Coronary artery (tissue), 2 donors: ENCODE measurements around the gene TRAF1.

Experiments used
- DNase-seq: peaks from one replicate; pipeline ENCODE4 v3.0.0-alpha.2; 2017; ENCODE audit warnings: low spot score
- H3K27ac ChIP-seq, 2 donors: fragments of 200-600 bp; sonication (generic); one replicate each; pipeline ENCODE4 v1.5.1; 2016 to 2019
- H3K4me3 ChIP-seq: fragments of 200-600 bp; sonication (generic); 2 replicates; pipeline ENCODE4 v1.5.1; 2016; ENCODE audit warnings: mild to moderate bottlenecking, moderate library complexity
- TF ChIP-seq, protein P1 (sequence below): fragments of 200-600 bp; sonication (generic); IDR thresholded peaks from one replicate; pipeline ENCODE4 v1.5.1; 2019; ENCODE audit warnings: antibody characterized with exemption

The TRAF1 gene

DNA sequence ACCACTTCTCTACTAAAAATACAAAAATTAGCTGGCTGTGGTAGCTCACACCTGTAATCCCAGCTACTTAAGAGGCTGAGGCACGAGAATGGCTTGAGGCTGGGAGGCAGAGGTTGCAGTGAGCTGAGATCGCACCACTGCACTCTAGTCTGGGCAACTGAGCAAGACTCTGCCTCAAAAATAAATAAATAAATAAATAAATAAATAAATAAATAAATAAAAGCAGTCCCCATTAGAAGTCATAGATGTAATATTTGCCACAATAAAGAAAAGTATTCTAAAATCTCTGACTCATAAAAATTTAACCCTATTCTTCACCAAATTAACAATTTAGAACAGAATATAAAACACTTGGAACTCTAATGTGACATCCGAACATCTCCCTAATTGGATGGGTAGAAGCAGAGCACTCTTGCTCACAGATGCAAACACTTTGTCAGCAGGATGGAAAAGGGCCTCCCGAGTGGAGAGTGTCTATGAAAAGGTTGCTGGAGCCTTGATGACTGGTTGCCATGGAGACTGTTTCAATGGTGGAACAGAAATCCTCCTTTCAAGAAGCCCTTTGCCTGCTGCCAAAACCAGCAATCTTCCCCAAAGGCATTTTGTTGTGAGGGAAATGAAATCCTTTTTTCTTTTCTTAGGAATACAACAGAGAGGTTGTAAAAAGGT, 38.9 kb upstream of the TRAF1 start:
- H3K4me3 ChIP-seq: no peak overlapping the region
- H3K27ac ChIP-seq: peak overlapping the region; percentile 89 to 93
- no peak for DNase-seq
- TF ChIP-seq, protein P1, sequence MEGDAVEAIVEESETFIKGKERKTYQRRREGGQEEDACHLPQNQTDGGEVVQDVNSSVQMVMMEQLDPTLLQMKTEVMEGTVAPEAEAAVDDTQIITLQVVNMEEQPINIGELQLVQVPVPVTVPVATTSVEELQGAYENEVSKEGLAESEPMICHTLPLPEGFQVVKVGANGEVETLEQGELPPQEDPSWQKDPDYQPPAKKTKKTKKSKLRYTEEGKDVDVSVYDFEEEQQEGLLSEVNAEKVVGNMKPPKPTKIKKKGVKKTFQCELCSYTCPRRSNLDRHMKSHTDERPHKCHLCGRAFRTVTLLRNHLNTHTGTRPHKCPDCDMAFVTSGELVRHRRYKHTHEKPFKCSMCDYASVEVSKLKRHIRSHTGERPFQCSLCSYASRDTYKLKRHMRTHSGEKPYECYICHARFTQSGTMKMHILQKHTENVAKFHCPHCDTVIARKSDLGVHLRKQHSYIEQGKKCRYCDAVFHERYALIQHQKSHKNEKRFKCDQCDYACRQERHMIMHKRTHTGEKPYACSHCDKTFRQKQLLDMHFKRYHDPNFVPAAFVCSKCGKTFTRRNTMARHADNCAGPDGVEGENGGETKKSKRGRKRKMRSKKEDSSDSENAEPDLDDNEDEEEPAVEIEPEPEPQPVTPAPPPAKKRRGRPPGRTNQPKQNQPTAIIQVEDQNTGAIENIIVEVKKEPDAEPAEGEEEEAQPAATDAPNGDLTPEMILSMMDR: no peak

DNA sequence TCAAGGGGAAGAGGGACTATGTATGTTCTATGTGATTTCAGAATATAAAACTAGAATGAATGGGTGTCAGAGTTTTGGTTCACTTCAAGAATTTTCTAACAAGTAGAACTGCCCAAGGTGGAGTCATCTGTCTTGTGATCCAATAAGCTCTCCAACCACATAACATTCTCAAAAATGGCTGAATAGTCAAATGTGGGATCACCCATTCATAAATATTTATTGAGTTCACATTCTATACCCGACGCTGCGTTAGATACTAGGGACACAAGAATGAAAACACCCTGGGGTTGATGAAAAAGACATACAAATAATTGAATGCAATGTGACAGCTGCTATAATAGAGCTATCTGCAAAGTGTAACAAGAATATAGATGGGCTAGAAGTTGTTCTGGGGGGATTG, 35.3 kb upstream of the TRAF1 start:
- H3K27ac ChIP-seq: no peak overlapping the region
- DNase-seq: no peak
- TF ChIP-seq, protein P1: no peak
- no peak overlapping the region for H3K4me3 ChIP-seq

DNA sequence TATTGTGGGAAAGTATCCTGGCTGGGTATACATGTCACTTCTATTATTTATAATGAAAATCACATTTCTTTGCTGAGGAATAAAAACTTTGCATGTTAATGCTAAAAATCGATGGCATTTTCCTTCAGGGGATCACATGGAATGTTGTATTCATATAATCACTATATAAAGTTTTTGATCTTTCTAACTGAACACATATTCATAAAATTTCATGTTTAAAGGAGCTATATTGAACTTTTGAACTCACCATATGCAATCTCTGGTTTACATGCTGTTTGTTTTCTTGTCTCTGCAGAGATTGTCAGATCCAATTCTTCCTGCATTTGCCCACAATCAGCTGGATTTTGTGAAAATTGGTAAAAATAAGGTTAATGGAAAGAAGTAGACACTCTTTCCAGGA, 33.4 kb upstream of the TRAF1 start:
- no peak overlapping the region for H3K4me3 ChIP-seq
- no peak for DNase-seq
- TF ChIP-seq, protein P1: no peak
- H3K27ac ChIP-seq: no peak overlapping the region

DNA sequence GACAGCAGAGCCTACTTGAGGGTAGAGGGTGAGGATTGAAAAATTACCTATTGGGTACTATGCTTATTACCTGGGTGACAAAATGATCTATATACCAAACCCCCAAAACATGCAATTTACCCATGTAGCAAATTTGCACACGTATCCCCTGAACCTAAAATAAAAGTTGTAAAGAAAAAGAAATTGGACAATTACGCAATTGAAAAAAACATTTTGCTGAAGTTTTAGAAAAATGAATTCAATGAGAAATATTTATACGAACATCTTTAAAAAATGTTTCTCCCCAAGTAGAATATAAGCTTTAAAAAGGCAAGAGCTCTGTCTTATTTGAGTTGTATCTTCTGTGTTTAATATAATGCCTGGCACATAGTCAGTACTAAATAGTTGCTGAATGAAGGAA, 30.3 kb upstream of the TRAF1 start:
- Histone ChIP-seq H3K4me3 (no peak overlapping the region), H3K27ac (no peak overlapping the region)
- TF ChIP-seq, protein P1: no peak
- no peak for DNase-seq

DNA sequence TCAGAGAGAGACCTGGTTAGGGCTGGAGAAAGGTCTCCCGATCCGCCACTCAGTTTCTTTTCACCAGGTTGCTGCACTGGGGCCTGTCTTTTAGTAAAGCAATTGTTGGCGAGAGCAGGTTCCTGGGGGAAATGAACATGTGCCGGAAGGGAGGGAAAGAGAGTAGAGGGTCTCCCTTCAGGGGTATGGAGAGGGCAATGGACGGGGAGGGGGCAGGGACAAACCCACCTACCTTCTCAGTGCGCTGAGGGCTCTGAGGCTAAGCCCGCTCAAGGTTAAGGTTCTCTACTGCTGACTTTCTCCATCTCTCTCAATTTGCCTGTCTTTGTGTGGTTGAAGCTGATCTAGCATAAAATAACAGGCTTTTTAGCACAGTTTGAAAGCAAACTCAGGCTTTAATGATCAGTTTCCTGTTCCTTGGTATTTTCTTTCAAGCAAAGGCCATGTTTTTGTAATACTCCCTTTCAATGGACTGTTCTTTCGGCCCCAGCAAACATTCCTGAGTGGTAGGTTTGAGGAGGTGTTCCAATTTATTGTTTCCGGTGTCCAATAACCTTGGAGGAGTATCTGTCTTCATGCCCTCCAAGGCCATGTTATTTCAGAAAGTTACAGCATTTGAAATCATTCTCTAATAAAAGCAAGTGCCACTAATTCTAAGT, 25.5 kb upstream of the TRAF1 start:
- peak overlapping the region; percentile 93 for H3K27ac ChIP-seq
- TF ChIP-seq, protein P1: no peak
- no peak overlapping the region for H3K4me3 ChIP-seq
- DNase-seq: no peak

DNA sequence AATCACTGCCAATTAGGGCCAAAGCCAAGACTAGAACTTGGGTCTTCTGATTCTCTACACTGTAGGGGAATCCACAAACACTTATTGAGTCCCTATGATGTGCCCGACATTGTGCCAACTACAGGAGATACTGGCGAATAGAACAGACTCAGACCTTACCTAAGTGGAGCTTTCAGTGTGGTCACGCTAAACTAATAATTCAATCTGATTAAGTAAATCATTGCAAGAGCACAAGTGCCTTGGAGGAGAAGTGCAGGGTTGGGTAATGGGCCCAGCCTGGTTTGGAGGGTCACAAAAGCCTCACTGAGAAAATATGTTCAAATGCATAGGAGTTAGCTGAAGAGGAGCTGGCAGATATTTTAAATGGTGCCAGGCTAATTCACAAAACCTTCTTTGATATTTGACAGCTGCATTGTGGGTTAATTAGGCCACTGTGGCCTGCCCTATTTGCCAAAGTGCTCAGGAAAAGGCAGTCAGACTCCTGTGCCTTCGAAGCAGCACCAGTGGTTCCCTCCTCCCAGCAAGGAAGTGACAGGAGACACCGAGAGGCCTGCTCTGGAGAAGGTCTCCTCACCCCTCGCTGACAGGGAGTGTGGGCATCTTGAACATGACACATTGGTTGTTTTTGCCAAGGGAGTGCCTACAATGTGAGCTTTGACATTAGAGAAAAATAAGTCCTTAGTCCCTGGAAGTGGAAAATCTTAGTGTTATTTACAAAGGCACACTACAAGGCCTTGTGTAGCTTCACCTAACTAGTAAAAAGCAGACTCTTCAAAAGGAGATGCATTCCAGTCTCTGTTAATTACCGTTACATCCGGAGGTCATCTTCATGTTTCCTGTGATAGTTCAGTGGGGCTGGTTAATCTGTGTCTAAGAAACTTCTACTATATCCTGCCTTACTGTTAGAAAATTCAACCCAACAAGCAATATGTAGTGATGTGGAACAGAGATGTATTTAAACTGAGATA, 24.1 kb upstream of the TRAF1 start:
- DNase-seq: no peak
- Histone ChIP-seq H3K27ac (peak overlapping the region; percentile 93), H3K4me3 (no peak overlapping the region)
- TF ChIP-seq, protein P1: no peak
